Esophagus (tissue), 2 donors: Measurements from ENCODE around the gene ESRRA. TPM values are rescaled to one million over a fixed set of nuclear protein-coding genes. Genes with fewer than 3 reads are reported as not detected.
"Not testable (repeated sequence)": the region's sequence is repeated elsewhere in the genome, so short reads cannot be mapped to it uniquely, and the experiment has no call there.

Experiments
- H3K27ac ChIP-seq, 2 donors: one replicate each; pipeline ENCODE4 v1.5.1; 2013; ENCODE audit warnings: low read depth in 2 of 2, mild to moderate bottlenecking in 2 of 2, inconsistent platforms in 1 of 2, low read length in 1 of 2, moderate library complexity in 1 of 2
- H3K27me3 ChIP-seq, 2 donors: one replicate each; pipeline ENCODE4 v1.6.1; 2013; ENCODE audit warnings: low read length in 2 of 2, control low read depth in 1 of 2, mild to moderate bottlenecking in 1 of 2; ENCODE audit not compliant: insufficient read depth in 2 of 2, control insufficient read depth in 1 of 2
- H3K36me3 ChIP-seq, 2 donors: one replicate each; pipeline ENCODE4 v1.6.1; 2013; ENCODE audit warnings: low read length in 1 of 2; ENCODE audit not compliant: control insufficient read depth in 2 of 2, insufficient read depth in 2 of 2
- H3K4me1 ChIP-seq, 2 donors: one replicate each; pipeline ENCODE4 v1.6.1; 2013; ENCODE audit warnings: low read length in 1 of 2; ENCODE audit not compliant: control insufficient read depth in 2 of 2, insufficient read depth in 2 of 2
- H3K4me3 ChIP-seq, 2 donors: one replicate each; pipeline ENCODE4 v1.5.1; 2013; ENCODE audit warnings: low read length in 2 of 2, mild to moderate bottlenecking in 2 of 2, low read depth in 1 of 2, moderate library complexity in 1 of 2
- H3K9me3 ChIP-seq, 2 donors: one replicate each; pipeline ENCODE4 v1.6.1; 2013; ENCODE audit warnings: mild to moderate bottlenecking in 2 of 2, low read depth in 1 of 2, low read length in 1 of 2, moderate library complexity in 1 of 2; ENCODE audit not compliant: control insufficient read depth in 2 of 2, insufficient read depth in 1 of 2
- WGBS, 2 donors: extraction: QIAGEN DNeasy Blood & Tissue Kit; methylation state at CpG; one replicate each; pipeline ENCODE4 v1.1.7; 2013; 5-methylcytosine and 5-hydroxymethylcytosine counted together
- polyA plus RNA-seq, 2 donors: library from polyadenylated mRNA; stranded (reverse); fragments of 200-250 nt; gene quantifications; one replicate each; pipeline ENCODE4 v1.2.3, GENCODE V29; 2013
- donor health status: healthy with polysubstance abuse.
- donor health status: Bipolar disorder and iron deficiency.

Gene ESRRA
- polyA plus RNA-seq, 2 donors: 63.7 to 85.4 TPM

DNA sequence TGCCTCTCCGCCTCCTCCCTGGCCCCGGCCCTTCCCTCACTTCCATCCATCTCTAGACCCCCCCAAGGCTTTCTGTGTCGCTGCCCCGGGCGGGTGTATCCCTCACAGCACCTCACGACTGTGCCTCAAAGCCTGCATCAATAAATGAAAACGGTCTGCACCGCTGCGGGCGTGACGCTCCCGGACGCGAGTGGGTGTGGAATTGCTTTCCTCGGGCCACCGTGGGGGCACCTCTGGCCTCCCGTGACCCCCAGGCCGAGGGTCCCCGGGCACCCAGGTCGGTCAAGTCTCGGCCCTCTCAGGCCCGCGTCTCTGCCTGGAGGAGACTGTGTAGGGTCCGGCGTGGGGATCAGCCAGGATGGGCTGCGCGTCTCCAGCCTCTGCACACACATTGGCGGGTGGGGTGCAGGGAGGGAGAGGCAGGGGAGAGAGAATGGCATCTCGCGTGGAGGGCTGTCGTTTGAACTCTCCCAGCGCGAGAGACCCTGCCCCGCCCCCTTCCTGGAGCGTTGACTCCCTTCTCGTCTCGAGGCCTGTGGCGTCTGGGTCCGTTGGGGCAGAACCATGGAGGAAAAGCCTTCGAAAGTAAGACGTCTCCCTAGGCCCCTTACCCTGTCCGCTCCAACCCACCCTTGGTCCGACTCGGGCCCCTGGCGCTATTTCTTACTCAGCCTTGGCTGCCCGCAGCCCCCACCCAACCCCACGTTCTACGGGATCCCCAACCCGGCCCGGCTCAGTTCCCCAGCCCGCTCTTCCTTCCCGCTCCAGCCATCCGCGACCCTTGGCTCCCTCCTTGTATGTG lies 5.3 kb upstream of the ESRRA start, which contains the start of gene CATSPERZ:
Gene CATSPERZ, plus strand, starts transcription at position 512 of the 802 bp plus-strand sequence. Its CDS starts 53 bp downstream, at position 565.
- Histone ChIP-seq H3K9me3 (no peaks in the 10 kb centered on the region), H3K27me3 (peaks cover 0 to 10% of the 10 kb centered on the region in 2 donors), H3K4me3 (peak within 1 kb of the TSS; percentile 7 to 26), H3K36me3 (no peaks in the 10 kb centered on the region), H3K4me1 (peaks cover 0 to 16% of the 10 kb centered on the region in 2 donors), H3K27ac (peak within 1 kb of the TSS in 1 of 2 donors; percentile 26)
- WGBS, 2 donors: 5 to 8% methylated on average over 45 to 54 of the region's 54 CpGs

DNA sequence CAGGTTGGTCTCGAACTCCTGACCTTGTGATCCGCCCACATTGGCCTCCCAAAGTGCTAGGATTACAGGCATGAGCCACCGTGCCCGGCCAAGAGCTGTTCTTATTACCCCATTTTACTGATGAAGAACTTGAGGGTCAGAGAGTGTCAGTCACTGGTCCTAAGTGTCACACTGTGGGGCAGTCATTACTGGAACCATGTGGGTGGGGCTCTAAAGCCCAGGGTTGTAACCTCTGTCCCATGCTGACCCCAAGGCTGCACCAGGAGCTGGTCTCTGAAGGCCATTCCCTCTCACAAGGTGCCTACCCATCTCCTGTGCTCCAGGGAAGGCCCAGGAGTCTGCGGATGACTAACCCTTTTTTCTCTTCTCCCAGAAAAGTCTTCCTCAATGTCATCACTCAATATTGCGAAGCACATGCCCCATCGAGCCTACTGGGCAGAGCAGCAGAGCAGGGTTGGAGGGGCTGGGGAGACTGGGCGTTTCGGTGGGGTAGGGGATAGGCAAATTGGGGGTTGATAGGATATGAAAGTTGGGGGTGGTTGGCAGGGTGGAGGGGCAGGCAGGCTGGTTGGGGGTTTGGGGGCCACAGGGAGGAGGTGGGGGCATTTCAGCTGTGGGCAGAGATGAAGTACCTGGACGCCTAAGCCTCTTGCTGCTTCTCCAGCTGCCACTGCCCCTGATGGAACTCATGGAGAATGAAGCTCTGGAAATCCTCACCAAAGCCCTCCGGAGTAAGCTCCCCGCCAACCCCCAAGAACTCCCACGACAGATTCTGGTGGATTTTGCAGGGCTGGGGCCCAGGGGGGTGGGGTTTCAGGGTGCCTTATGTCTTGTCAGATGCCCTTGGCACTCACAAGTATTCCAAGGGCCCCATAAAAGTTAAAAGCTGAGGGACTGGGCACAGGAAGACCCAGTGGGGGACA lies 2.0 kb upstream of the ESRRA start:
- peaks cover 0 to 7% of the 10 kb centered on the region in 2 donors for H3K36me3 ChIP-seq
- H3K9me3 ChIP-seq: no peaks in the 10 kb centered on the region
- no peak overlapping the region for H3K4me3 ChIP-seq
- WGBS, 2 donors: 79 to 82% methylated on average over 13 of the region's 13 CpGs
- H3K4me1 ChIP-seq: peaks cover 6 to 24% of the 10 kb centered on the region in 2 donors
- H3K27ac ChIP-seq: peak overlapping the region; percentile 93 to 99
- H3K27me3 ChIP-seq: peaks cover 0 to 10% of the 10 kb centered on the region in 2 donors

DNA sequence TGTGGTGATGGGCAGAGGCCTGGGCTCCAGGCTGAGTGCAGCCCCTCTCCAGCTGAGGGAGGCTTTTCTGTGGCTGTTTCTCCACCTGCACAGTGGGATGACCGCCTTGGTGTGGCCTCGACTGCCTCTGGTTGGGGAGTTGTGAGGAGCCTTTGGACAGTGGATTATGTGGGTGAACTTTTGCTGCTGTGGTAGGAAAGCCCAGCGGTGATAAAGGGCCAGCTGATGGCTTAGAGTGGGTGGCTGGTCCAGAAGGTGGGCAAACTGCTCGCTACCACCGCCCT lies 1.4 kb upstream of the ESRRA start:
- Histone ChIP-seq H3K9me3 (no peaks in the 10 kb centered on the region), H3K36me3 (peaks cover 0 to 7% of the 10 kb centered on the region in 2 donors), H3K27me3 (peaks cover 0 to 10% of the 10 kb centered on the region in 2 donors), H3K4me3 (no peak overlapping the region), H3K27ac (peak overlapping the region; percentile 93 to 99), H3K4me1 (peaks cover 6 to 24% of the 10 kb centered on the region in 2 donors)
- WGBS, 2 donors: 61 to 63% methylated on average over 5 of the region's 5 CpGs

DNA sequence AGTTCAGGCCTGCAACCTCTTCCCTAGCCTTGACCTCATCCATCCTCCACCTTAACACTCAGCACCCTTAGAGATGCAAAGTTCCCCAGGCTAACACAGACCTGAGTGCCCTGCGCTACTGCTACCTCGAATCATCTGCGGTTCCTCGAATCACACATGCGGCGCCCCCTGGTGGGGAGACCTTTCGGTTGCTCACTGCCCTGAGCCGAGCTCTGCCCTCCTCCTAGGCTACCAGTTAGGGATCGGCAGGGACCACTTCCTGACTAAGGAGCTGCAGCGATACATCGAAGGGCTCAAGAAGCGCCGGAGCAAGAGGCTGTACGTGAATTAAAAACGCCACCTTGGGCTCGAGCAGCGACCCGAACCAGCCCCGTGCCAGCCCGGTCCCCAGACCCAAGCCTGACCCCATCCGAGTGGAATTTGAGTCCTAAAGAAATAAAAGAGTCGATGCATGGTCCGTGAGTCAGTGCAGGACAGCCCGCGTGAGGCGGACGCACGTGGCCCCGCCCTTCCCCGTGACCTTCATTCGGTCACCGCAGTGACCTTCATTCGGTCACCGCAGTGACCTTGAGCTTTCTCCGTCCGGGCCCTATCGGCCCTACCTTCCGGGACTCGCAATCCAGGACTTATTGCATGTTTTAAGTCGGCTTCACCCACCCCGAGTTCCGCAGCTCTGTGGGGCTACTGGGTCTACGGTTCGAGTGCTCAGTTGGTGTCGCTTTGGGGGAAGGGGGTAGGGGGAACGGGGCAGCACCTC lies 830 bp upstream of the ESRRA start:
- 0 to 1% methylated on average over 45 to 46 of the region's 46 CpGs for WGBS, 2 donors
- peaks cover 0 to 6% of the 10 kb centered on the region in 2 donors for H3K27me3 ChIP-seq
- H3K4me1 ChIP-seq: peaks cover 6 to 22% of the 10 kb centered on the region in 2 donors
- H3K4me3 ChIP-seq: peak overlapping the region; percentile 48 to 53
- peaks cover 0 to 7% of the 10 kb centered on the region in 2 donors for H3K36me3 ChIP-seq
- H3K27ac ChIP-seq: peak overlapping the region; percentile 93 to 99
- no peaks in the 10 kb centered on the region for H3K9me3 ChIP-seq

DNA sequence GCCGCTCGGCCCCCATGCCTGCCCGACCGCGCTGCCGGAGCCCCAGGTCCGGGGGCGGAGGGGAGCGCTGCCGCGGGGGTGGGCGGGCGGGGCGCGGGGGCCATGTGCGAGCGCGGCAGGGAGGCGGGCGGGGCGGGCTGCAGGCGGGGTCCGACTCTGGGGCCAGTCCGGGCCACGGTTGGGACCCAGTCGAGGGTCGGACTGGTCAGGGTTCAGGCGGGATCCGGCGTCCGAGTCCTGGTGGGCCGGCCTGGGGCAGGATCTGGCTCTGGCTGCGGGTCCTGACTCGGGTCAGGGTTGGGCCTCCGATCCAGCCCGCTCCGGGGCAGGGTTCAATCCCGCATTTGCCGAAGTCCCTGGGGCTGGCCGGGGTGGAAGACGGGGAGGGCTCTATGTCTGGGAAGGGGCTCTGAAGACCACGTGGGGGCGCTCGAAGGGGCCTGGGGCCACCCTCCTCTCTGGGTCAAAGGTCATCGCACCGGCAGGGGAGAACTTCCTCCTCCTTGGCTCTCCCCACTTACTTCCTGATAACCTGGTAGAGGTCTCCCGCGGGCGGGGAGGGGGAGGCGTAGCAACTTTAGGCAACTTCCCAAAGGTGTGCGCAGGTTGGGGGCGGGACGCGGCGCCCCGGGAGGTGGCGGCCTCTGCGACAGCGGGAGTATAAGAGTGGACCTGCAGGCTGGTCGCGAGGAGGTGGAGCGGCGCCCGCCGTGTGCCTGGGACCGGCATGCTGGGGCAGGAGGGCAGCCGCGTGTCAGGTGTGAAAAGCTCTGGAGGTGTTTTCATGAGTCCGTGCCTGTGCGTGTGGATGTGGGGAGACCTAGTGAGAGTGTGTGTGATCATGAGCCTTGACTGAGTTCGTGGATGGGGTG lies 603 bp downstream of the ESRRA start:
- no peaks in the 10 kb centered on the region for H3K27me3 ChIP-seq
- WGBS, 2 donors: 0 to 1% methylated on average over 61 to 71 of the region's 71 CpGs
- H3K4me3 ChIP-seq: peak overlapping the region; percentile 59 to 74
- peak overlapping the region; percentile 88 to 94 for H3K27ac ChIP-seq
- no peaks in the 10 kb centered on the region for H3K9me3 ChIP-seq
- H3K36me3 ChIP-seq: peaks cover 0 to 7% of the 10 kb centered on the region in 2 donors
- H3K4me1 ChIP-seq: peaks cover 6 to 12% of the 10 kb centered on the region in 2 donors

DNA sequence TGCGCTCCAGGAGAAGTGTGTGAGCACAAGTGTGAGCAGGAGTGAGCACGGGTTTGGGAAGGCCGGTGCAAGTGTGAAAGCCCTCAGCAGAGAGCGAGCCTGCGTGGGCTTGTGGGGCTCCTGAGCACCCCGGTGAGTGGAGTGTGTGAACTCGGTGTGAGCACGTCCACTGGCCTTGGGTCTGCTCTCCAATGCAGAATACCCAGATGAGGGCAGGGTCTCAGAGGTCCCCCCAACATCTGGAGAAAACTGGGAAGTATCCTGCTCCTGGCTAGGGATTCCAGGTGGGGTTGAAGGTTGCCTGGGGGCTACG lies 1.2 kb downstream of the ESRRA start:
- Histone ChIP-seq H3K27ac (peak overlapping the region; percentile 88 to 94), H3K9me3 (no peaks in the 10 kb centered on the region), H3K36me3 (peaks cover 0 to 7% of the 10 kb centered on the region in 2 donors), H3K4me3 (peak overlapping the region; percentile 59 to 74), H3K27me3 (no peaks in the 10 kb centered on the region), H3K4me1 (peaks cover 6 to 17% of the 10 kb centered on the region in 2 donors)
- 19 to 22% methylated on average over 9 of the region's 9 CpGs for WGBS, 2 donors

DNA sequence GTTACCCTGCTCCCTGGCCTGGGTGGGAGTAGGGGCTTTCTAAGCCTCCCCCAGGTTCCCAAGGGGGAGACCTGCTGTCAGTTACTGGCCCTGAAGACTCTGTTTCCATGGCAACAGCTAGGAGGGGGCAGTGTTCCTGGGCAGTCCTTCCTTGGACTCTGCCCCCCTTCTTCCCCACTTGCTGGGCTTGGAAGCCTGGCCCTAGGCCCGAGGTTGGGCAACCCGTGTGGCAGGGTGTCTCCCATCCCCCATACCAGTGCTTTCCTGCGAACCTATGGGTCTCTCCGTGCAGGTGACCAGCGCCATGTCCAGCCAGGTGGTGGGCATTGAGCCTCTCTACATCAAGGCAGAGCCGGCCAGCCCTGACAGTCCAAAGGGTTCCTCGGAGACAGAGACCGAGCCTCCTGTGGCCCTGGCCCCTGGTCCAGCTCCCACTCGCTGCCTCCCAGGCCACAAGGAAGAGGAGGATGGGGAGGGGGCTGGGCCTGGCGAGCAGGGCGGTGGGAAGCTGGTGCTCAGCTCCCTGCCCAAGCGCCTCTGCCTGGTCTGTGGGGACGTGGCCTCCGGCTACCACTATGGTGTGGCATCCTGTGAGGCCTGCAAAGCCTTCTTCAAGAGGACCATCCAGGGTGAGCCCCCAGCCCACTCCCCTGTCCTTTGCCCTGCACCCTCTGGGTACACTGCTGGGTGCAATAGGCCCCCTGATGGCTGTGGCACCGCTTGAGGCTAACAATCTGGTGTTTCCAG lies 1.7 kb downstream of the ESRRA start:
- Histone ChIP-seq H3K27ac (peak overlapping the region; percentile 88 to 94), H3K4me1 (peaks cover 6 to 17% of the 10 kb centered on the region in 2 donors), H3K27me3 (no peaks in the 10 kb centered on the region), H3K9me3 (no peaks in the 10 kb centered on the region), H3K4me3 (peak overlapping the region; percentile 59 to 74), H3K36me3 (peaks cover 0 to 7% of the 10 kb centered on the region in 2 donors)
- WGBS, 2 donors: 69 to 76% methylated on average over 13 to 15 of the region's 15 CpGs

DNA sequence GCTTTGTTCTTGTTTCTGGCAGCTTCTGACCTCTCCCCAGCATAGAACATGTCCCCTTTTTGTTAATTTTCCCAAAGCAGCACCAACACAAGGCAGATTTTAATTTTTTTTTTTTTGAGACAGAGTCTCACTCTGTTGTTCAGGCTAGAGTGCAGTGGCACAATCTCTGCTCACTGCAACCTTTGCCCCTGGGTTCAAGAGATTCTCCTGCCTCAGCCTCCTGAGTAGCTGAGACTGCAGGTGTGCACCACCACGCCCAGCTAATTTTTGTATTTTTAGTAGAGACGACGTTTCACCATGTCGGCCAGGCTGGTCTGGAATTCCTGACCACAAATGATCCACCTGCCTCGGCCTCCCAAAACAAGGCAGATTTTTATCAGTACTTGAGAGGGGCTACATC lies 2.5 kb downstream of the ESRRA start:
- peaks cover 6 to 19% of the 10 kb centered on the region in 2 donors for H3K4me1 ChIP-seq
- 82 to 89% methylated on average over 5 of the region's 5 CpGs for WGBS, 2 donors
- H3K9me3 ChIP-seq, H3K27ac ChIP-seq, H3K27me3 ChIP-seq, H3K4me3 ChIP-seq: not testable (repeated sequence)
- peaks cover 0 to 10% of the 10 kb centered on the region in 2 donors for H3K36me3 ChIP-seq
